ENCODE results near the gene FGF14.

DNA sequence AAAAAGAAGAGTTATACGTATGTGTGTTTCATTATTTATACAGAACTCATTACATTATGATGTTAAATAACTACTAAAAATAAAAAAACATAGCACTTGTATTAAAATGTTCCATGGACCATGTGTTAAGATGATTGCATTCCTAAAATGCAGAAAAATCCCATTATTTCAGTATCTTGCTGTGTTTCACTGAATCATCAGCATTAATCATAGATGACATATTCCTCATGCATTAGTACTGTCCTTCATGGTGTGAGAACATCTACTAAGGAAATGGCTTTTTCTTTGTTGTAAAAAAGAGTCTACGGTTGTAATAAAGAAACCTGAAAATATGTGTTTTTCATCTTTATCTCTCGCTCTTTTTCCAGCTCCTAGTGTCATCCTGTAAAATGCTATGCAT, 416.5 kb downstream of the FGF14 start:
- TF ChIP-seq CTCF (IDR thresholded peaks at IDR 0.05) (no peak), EZH2 (IDR thresholded peaks at IDR 0.05; ENCODE audit: borderline replicate concordance, insufficient read depth, low read depth, low read length, poor library complexity, severe bottlenecking) (no peak)

Measured in B cell (primary cell).